AG10803 (cell line): ENCODE data around the gene COG7.
A peak's percentile ranks its signal among the peaks of the same experiment; 100 is the strongest.

Experiments used
- DNase-seq: peaks from one replicate; pipeline ENCODE4 v3.0.0; 2010; ENCODE audit warnings: low read depth
- H3K4me3 ChIP-seq: 2 replicates; pipeline ENCODE4 v1.5.1; 2011; ENCODE audit warnings: mild to moderate bottlenecking, low read length, control low read depth
- CTCF ChIP-seq: conservative IDR thresholded peaks from 2 replicates; pipeline ENCODE4 v1.5.1; 2011; ENCODE audit warnings: mild to moderate bottlenecking, low read length, control low read depth, inconsistent platforms

COG7 gene

GRCh38 chr16:23410176-23410575 lies 42.8 kb downstream of the COG7 start:
- H3K4me3 ChIP-seq, result no peak overlapping the region
- DNase-seq, result peak; percentile 40
- TF ChIP-seq CTCF, result no peak

DNA sequence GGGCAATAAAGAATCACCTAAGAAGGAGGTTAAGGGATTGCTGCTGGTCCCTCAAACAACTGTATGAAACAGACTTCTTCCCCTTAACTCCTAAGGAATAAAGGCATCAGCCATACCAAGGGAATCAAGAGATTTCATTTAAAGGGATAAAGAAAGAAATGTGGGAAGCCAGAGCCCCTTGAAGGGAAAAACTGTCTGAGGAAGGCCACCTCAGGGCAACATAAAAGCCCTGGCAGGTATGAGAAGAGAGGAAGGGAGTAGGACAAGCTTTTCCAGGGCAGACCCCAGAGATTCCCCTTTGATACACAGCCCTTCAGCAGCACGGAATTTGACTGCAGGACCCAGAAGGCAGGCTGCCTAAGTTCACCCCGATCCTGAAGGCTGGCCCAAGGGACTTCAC lies 43.5 kb downstream of the COG7 start:
- no peak for DNase-seq
- H3K4me3 ChIP-seq, result no peak overlapping the region
- no peak for TF ChIP-seq CTCF

- peak; percentile 85 for DNase-seq
- no peak for TF ChIP-seq CTCF
- H3K4me3 ChIP-seq, result no peak overlapping the region
These were observed 44.1 kb downstream of the COG7 start for GRCh38 chr16:23408823-23409298.

DNA sequence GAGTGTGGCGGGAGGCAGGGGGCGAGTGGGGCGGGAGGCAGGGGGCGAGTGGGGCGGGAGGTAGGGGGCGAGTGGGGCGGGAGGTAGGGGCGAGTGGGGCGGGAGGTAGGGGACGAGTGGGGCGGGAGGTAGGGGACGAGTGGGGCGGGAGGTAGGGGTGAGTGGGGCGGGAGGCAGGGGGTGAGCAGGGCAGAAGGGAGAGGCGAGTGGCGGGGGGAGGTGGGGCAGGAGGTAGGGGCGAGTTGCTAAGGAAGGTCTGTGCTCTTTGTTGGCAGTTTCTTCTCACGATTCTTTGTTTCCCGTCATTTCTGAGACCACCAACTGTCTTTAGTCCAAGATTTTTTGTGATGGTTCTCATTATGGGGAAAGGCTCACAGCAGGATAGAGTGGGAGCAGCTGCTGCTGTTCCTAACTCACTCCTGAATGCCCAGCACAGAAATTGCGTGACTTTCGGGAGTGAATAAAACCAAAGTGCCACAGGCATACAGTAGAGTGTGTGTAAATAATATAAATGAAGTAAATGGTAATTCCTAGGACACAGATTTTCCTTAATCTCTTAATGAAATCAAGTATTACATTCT lies 44.7 kb downstream of the COG7 start:
- no peak overlapping the region for H3K4me3 ChIP-seq
- peak; percentile 21 for DNase-seq
- TF ChIP-seq CTCF, result no peak

GRCh38 chr16:23407436-23408127 lies 45.4 kb downstream of the COG7 start:
- DNase-seq, result no peak
- no peak overlapping the region for H3K4me3 ChIP-seq
- TF ChIP-seq CTCF, result no peak

DNA sequence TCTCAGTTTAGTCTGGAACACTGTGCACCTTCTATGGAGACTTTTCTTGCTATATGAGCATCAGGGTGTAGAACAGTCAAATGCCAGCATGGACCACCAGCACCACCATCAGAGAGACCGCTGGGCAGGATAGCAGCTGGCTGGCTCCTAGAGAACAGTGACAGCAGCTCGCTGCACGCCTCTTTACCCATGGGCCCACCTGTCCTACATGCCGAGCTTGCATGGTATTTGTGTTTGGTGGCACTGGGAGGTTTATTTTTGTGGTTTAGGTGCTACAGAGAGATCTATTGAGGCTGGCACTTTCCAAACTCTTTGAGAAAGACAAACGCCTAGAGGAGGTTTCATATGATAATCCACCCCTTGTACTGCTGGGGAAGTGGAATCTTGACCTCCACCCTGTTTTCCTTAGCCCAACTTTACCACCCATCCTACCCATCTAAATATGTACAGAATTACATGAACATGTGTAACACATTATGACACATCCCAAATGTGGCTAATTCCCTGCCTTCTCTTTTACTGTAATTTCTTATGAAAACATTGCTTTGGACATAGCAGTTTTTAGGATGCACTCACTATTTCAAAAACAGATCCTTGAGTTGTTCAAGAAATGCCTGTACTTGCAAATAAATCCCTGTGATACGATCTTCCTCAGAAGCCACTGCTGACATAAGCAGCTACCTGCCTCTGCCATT lies 46.3 kb downstream of the COG7 start:
- peak; percentile 5 for DNase-seq
- TF ChIP-seq CTCF, result no peak
- no peak overlapping the region for H3K4me3 ChIP-seq
